HEK293 (cell line): ENCODE data around the gene CRIM1.

Experiments
- CTCF ChIA-PET: fragments of 350-600 bp; formaldehyde crosslinking; extraction: SDS; loops from one replicate; lab custom pipeline; 2021; ENCODE audit warnings: antibody characterized with exemption; lab: Yijun Ruan, JAX
- POLR2A ChIA-PET: fragments of 300-600 bp; formaldehyde crosslinking; extraction: SDS; loops from one replicate; lab custom pipeline; 2020; ENCODE audit warnings: antibody characterized with exemption, inconsistent platforms; lab: Yijun Ruan, JAX
- H3K27ac ChIP-seq: fragments of 200-500 bp; sonication (Bioruptor generic); 2 replicates; pipeline ENCODE4 v1.5.1; 2014; ENCODE audit warnings: low read depth, low read length, control low read depth, inconsistent platforms; ENCODE audit errors: extremely low read depth
- H3K36me3 ChIP-seq, 2 experiments: fragments of 200-500 bp in 1 of 2; sonication (Bioruptor generic) in 1 of 2; 1 replicate in 1 of 2; 2 replicates in 1 of 2; pipeline ENCODE4 v1.5.1; 2014 to 2017; ENCODE audit warnings: inconsistent platforms in 2 of 2, low read length in 2 of 2; ENCODE audit not compliant: control insufficient read depth in 2 of 2, insufficient read depth in 1 of 2
- H3K4me1 ChIP-seq: fragments of 200-500 bp; sonication (Bioruptor generic); 2 replicates; pipeline ENCODE4 v1.5.1; 2014; ENCODE audit warnings: mild to moderate bottlenecking, low read length, inconsistent platforms; ENCODE audit not compliant: control insufficient read depth, insufficient read depth
- H3K4me3 ChIP-seq: 2 replicates; pipeline ENCODE4 v1.5.1; 2011; ENCODE audit warnings: low read depth, mild to moderate bottlenecking, control low read depth, low read length, moderate library complexity
- H3K9me3 ChIP-seq: fragments of 200-500 bp; sonication (Bioruptor generic); 2 replicates; pipeline ENCODE4 v1.5.1; 2014; ENCODE audit warnings: low read depth, low read length, inconsistent platforms; ENCODE audit not compliant: control insufficient read depth, insufficient read depth
- EGR2 ChIP-seq: fragments of 450-650 bp; formaldehyde crosslinking; IDR thresholded peaks from 2 replicates; pipeline ENCODE4 v1.5.1; 2016; ENCODE audit warnings: low read depth, missing biosample characterization, missing genetic modification characterization
- PRDM4 ChIP-seq: fragments of 450-650 bp; formaldehyde crosslinking; IDR thresholded peaks from 2 replicates; pipeline ENCODE4 v1.5.1; 2017; ENCODE audit warnings: missing biosample characterization, missing genetic modification characterization
- TSHZ1 ChIP-seq: fragments of 450-650 bp; formaldehyde crosslinking; IDR thresholded peaks from 2 replicates; pipeline ENCODE4 v1.5.1; 2016; ENCODE audit warnings: missing biosample characterization, missing genetic modification characterization, borderline replicate concordance
- ZBTB26 ChIP-seq: fragments of 450-650 bp; formaldehyde crosslinking; optimal IDR thresholded peaks from 2 replicates; pipeline ENCODE3; 2016; ENCODE audit warnings: missing biosample characterization, mild to moderate bottlenecking, missing genetic modification characterization
- ZNF214 ChIP-seq: fragments of 450-650 bp; formaldehyde crosslinking; IDR thresholded peaks from 2 replicates; pipeline ENCODE4 v1.5.1; 2017; ENCODE audit warnings: missing biosample characterization, mild to moderate bottlenecking, missing genetic modification characterization, borderline replicate concordance
- ZNF416 ChIP-seq: fragments of 450-650 bp; formaldehyde crosslinking; IDR thresholded peaks from 2 replicates; pipeline ENCODE4 v1.5.1; 2016; ENCODE audit warnings: missing biosample characterization, missing genetic modification characterization
- ZNF514 ChIP-seq: fragments of 450-650 bp; formaldehyde crosslinking; IDR thresholded peaks from 2 replicates; pipeline ENCODE4 v1.5.1; 2016; ENCODE audit warnings: missing biosample characterization, missing genetic modification characterization
- ZNF544 ChIP-seq: fragments of 450-650 bp; formaldehyde crosslinking; IDR thresholded peaks from 2 replicates; pipeline ENCODE4 v1.5.0; 2017; ENCODE audit warnings: missing biosample characterization, missing genetic modification characterization
- ZNF624 ChIP-seq: fragments of 450-650 bp; formaldehyde crosslinking; IDR thresholded peaks from 2 replicates; pipeline ENCODE4 v1.5.1; 2017; ENCODE audit warnings: missing biosample characterization, missing genetic modification characterization
- ZNF645 ChIP-seq: fragments of 450-650 bp; formaldehyde crosslinking; IDR thresholded peaks from 2 replicates; pipeline ENCODE4; 2016; ENCODE audit warnings: missing biosample characterization, missing genetic modification characterization
- ZSCAN23 ChIP-seq: fragments of 450-650 bp; formaldehyde crosslinking; IDR thresholded peaks from 2 replicates; pipeline ENCODE4 v1.5.1; 2016; ENCODE audit warnings: missing biosample characterization, missing genetic modification characterization
- ZSCAN30 ChIP-seq: fragments of 450-650 bp; IDR thresholded peaks from 2 replicates; pipeline ENCODE4 v1.5.1; 2018; ENCODE audit warnings: missing biosample characterization, mild to moderate bottlenecking, missing genetic modification characterization, moderate library complexity
- ZXDB ChIP-seq: fragments of 450-650 bp; formaldehyde crosslinking; IDR thresholded peaks from 2 replicates; pipeline ENCODE4 v1.5.1; 2016; ENCODE audit warnings: missing biosample characterization, missing genetic modification characterization
- TF ChIP-seq, protein P1 (sequence below): fragments of 450-650 bp; formaldehyde crosslinking; IDR thresholded peaks from 2 replicates; pipeline ENCODE4 v1.5.1; 2016; ENCODE audit warnings: missing biosample characterization, missing genetic modification characterization

Gene CRIM1

GRCh38 chr2:36415381-36416022 is 59.9 kb downstream of the CRIM1 start (continued):
- TF ChIP-seq PRDM4 (no peak), ZNF514 (tag by site-specific recombination) (no peak), ZSCAN30 (tag by site-specific recombination) (no peak), ZSCAN23 (tag by site-specific recombination) (no peak)
- TF ChIP-seq, all 188 proteins: peak for 0

DNA sequence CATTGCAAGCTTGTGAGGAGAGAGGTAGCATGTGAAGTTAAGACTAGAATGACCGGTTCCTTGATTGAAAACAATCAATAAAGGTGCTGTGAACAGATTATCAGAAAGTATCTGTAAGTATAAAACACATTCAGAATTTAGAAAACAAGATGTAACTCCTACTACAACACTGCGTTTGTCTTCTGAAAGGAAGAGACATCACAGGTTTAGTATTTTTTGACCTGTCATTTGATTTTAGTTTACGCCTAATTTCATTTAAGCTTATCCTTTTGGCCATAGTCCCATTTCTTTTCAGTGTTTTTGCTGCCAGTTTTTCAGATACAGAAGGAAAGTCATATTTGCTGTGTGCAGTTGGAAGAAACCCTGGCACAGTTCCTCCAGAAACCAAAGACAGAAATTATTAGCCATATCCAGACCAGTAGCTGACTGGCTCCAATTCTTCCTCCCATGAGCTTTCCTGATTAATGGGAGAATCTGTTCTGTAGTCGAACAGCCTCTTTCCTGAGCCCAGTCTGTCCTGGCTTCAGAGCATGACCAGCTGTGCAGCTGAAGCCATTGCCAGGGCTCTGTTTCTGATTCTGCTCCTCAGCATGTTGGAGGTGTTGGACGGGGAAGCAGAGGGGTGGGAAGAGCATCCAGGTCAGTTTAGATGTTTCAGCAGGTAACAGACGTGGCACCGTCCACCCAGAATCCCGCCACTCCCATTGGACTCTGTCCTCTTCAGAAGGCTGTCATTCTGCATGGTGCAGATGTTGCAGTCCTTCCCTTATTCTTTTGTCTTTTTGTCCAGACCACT is 61.0 kb downstream of the CRIM1 start:
- ChIA-PET CTCF (no interaction called here), POLR2A (no interaction called here)
- Histone ChIP-seq H3K4me3 (no peak overlapping the region), H3K4me1 (peaks cover 3% of the 10 kb centered on the region; the same call in 1 of the 2 replicates), H3K27ac (no peak overlapping the region), H3K36me3 (no peaks in the 10 kb centered on the region), H3K9me3 (no peaks in the 10 kb centered on the region)
- TF ChIP-seq ZNF624 (tag by site-specific recombination) = no peak
- TF ChIP-seq ZBTB26 (tag by site-specific recombination) = no peak
- TF ChIP-seq ZNF544 (tag by site-specific recombination) = no peak
- no peak for TF ChIP-seq TSHZ1 (tag by site-specific recombination)
- no peak for TF ChIP-seq ZNF214 (tag by site-specific recombination)
- TF ChIP-seq ZNF645 (tag by site-specific recombination) = no peak
- TF ChIP-seq EGR2 (tag by site-specific recombination) = no peak
- TF ChIP-seq, protein P1, sequence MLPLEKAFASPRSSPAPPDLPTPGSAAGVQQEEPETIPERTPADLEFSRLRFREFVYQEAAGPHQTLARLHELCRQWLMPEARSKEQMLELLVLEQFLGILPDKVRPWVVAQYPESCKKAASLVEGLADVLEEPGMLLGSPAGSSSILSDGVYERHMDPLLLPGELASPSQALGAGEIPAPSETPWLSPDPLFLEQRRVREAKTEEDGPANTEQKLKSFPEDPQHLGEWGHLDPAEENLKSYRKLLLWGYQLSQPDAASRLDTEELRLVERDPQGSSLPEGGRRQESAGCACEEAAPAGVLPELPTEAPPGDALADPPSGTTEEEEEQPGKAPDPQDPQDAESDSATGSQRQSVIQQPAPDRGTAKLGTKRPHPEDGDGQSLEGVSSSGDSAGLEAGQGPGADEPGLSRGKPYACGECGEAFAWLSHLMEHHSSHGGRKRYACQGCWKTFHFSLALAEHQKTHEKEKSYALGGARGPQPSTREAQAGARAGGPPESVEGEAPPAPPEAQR (tag by site-specific recombination) = no peak
- no peak for TF ChIP-seq ZNF416 (tag by site-specific recombination)
- TF ChIP-seq ZXDB = no peak
